G401.6 (cell line): ENCODE results near the gene FRZB.

ENCODE experiments used
- FAIRE-seq: peaks from 2 replicates; lab custom pipeline; 2012; peaks lifted over from hg19 to GRCh38; lab: Jason Lieb, UNC

Gene FRZB

GRCh38 chr2:182834293-182834692 is 32.1 kb downstream of the FRZB start:
- no peak for FAIRE-seq

- FAIRE-seq, result no peak
Observed at GRCh38 chr2:182833084-182833854, 33.2 kb downstream of the FRZB start.

DNA sequence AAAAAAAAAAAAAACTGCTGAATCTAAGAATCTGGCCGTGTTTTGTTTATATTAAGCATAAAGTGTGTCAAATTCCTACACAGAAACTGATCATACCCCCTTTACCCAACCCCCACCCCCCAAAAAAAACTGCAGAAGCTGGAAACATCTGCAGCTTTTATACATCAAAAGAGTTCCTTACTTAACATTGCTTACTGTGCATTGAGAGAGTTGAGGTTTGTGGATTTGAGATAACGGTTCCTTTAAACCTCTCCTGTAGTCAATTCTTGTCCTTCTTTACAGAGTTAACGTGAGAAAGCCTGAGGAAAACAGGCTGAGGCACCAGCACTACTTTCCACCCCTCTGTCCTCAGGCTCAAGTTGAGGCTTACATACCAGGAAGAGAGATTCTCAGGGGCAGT is 34.5 kb downstream of the FRZB start:
- no peak for FAIRE-seq

DNA sequence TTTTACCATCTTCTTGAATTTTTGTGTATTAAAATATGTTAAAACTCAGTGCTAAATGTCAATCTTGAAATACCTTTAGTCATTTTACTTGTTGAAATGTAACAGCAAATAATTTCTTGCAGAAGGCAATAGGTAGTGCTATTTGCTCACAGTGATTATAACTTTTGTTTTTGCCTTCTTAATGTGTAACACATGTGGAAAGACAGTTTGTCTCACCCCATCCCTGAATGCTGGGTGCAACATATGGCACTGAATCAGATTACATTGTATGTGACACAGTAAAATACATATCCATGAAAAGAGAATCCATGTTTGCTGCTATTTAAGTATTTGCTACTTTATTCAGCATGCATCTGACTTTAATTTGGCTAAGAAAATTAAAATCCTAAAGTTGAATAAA is 35.3 kb downstream of the FRZB start:
- FAIRE-seq, result no peak

DNA sequence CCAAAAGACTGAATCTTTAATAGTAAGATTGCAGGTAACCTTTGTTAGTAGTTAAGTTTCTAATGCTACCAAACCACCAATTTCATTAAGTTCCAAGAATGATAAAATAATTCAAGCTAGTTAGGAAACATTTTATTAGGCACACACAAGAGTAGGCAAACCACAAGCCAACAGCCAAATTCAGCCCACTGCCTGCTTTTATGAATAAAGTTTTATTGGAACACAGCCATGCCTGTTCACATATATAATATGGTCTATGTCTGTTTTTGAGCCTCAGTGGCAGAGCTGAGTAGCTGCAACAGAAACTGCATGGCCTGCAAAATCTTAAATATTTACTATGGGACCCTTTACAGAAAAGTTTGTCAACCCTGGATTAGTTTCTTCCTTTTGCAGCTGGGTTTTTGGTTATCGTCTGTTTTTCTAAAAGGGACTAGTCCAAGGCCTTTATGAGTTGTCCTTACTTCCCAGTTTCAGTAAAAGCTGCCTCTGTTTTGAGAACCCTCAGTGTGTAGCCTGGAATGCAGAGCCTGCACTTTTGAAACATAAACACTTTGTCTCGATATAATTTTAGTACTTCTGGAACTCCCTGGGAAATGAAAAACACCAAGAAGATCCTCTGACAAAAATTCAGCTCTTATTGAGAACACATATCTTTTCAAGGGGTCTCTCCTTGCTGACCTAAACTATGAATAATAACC is 39.1 kb downstream of the FRZB start:
- FAIRE-seq, result no peak

- FAIRE-seq, result no peak
Observed at GRCh38 chr2:182826496-182826895, 39.9 kb downstream of the FRZB start.

GRCh38 chr2:182826064-182826463 is 40.4 kb downstream of the FRZB start:
- no peak for FAIRE-seq

DNA sequence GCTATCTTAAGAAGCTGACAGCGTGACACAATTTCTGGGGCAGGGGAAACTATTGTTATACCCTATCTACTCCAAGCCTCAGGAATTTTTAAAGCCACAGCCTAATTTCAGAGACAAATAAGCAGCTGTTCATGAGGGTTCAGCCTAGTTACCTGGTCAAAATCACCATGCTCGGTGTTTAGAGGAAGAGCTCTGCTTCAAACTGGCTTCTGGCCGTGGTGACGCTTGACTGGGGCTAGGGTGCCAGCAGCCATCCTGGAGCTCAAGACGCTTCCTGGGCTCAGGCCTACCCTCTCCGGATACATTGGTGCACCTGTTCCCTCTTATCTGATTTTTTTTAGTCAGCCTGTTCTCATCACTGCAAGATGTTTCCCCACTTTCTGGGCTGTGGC is 41.7 kb downstream of the FRZB start:
- no peak for FAIRE-seq

GRCh38 chr2:182824056-182824766 is 42.2 kb downstream of the FRZB start:
- no peak for FAIRE-seq

GRCh38 chr2:182822733-182823132 is 43.7 kb downstream of the FRZB start:
- no peak for FAIRE-seq

DNA sequence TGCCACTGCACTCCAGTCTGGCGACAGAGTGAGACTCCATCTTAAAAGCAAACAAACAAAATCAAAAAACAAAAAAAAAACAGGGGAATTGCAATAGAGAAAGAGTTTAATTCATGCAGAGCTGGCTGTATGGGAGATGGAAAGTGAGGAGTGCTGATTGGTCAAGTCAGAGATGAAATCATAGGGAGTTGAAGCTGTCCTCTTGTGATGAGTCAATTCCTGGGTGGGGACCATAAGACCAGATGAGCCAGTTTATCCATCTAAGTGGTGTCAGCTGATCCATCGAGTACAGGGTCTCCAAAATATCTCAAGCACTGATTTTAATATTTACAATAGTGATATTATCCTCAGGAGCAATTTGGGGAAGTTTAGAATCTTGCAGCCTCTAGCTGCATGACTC is 45.3 kb downstream of the FRZB start:
- FAIRE-seq, result no peak

DNA sequence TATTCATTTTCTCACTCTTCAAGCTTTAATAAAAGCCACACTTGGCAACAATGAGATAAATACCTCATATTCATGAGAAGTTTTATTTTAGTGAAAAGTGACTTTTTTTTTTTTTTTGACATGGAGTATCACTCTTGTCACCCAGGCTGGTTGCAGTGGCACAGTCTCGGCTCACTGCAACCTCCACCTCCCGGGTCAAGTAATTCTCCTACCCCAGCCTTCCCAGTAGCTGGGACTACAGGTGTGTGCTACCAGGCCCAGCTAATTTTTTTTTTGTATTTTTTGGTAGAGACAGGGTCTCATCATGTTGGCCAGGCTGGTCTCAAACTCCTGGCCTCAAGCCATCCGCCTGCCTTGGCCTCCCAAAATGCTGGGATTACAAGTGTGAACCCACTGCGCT is 47.0 kb downstream of the FRZB start:
- no peak for FAIRE-seq

GRCh38 chr2:182818925-182819324 is 47.5 kb downstream of the FRZB start:
- FAIRE-seq, result no peak

DNA sequence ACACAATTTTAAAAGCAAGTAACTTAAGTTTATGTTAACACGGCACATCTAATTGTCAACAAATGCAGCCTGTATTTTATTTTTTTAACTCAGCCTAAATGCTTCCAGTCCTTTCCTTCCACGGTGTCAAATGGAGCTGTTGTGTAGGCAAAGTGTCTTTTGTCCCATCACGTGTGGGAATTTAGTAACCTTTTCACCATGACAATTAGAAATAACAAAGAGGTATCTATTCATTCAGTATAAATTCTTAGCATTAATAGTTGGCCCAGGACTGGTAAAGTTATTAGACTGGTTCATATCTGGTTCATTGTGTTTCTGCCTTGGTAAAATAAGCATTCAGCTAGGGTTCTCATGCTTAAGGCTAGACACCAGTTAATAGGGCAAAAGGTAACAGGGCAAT is 47.9 kb downstream of the FRZB start:
- FAIRE-seq, result no peak

GRCh38 chr2:182817558-182817957 is 48.9 kb downstream of the FRZB start:
- no peak for FAIRE-seq

GRCh38 chr2:182816866-182817265 is 49.6 kb downstream of the FRZB start:
- no peak for FAIRE-seq

DNA sequence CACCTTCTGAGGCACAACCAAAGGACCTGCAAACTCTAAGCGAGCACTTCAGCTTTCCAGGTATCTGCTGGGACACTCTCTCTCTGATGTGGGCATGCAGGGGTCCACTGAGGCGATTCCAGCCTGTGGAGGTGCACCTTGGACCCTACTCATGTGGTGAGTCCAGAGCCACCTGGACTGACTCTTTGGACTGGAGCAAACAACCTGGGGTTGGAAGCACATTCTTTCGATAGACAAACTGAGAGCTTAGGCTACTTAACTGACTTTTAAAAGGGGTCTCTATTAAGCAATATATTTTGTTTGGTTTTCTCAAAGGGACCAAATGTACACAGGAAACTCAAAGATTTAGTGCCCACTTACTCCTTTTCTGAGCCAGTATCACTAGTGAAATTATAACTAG is 51.6 kb downstream of the FRZB start:
- no peak for FAIRE-seq

- no peak for FAIRE-seq
Observed at GRCh38 chr2:182814380-182814779, 52.1 kb downstream of the FRZB start.

DNA sequence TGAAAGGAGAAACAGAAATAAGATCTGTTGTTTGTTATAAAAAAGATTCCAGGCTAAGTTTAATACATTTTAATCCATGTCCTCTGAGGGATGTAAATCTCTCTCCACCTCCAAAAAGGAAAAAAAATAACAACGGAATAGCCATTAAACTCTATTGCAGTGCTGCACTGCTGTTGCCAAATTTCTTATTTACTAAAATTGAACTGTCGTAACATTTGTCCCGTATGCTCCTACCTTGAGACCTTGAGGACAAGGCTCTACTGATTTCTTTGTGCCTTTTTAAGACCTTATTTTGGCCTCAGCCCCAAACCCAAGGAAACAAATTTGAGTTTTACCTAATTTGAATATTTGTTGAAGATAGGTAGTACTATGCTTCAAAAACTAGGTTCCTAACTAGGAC is 56.4 kb downstream of the FRZB start:
- FAIRE-seq, result no peak

- FAIRE-seq, result no peak
Observed at GRCh38 chr2:182807319-182807718, 59.1 kb downstream of the FRZB start.

DNA sequence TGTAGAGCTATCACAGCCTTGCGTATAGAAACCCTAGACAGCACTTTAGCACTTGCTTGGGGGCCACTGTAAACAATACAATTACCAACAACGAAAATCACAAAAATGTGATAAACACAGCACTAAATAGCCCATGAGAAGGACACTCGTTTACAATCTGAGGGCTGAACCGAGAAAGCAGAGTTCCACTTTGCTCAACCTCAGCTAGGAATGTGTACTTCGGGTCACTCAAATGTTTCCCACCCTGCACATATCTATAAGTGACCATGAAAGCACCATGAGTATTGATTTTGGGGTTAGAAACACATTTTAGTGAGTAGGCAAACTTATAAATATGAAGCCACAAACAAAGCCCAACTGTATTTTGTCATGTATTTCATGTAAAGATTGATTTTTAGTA is 62.3 kb downstream of the FRZB start:
- FAIRE-seq, result no peak

- no peak for FAIRE-seq
Observed at GRCh38 chr2:182798736-182799135, 67.7 kb downstream of the FRZB start.

GRCh38 chr2:182792441-182792840 is 74.0 kb downstream of the FRZB start:
- FAIRE-seq, result no peak
